Suprapubic skin (tissue), 3 donors: Measurements from ENCODE around the gene DDX31.

Experiments
- CTCF ChIP-seq, 2 donors: fragments of 200-600 bp in 1 of 2; fragments of 450-650 bp in 1 of 2; sonication (generic) in 1 of 2; IDR thresholded peaks; one replicate each; pipeline ENCODE4 v1.5.1; 2016 to 2019; ENCODE audit warnings: antibody characterized with exemption in 2 of 2, mild to moderate bottlenecking in 1 of 2, moderate library complexity in 1 of 2
- POLR2A ChIP-seq, 2 donors: fragments of 450-650 bp; IDR thresholded peaks; one replicate each; pipeline ENCODE4 v1.6.1; 2017; ENCODE audit warnings: antibody characterized with exemption in 2 of 2, mild to moderate bottlenecking in 2 of 2, moderate library complexity in 2 of 2

- no peak for TF ChIP-seq POLR2A (IDR thresholded peaks at IDR 0.05)
- no peak for TF ChIP-seq CTCF (IDR thresholded peaks at IDR 0.05)
These were observed 39.7 kb downstream of the DDX31 start for GRCh38 chr9:132630116-132630515.
